GM13977 (cell line): ENCODE results near the gene CD33.

Experiments used
- DNase-seq: peaks from one replicate; pipeline ENCODE4 v3.0.0; 2012; ENCODE audit warnings: low spot score
- CTCF ChIP-seq: IDR thresholded peaks from 2 replicates; pipeline ENCODE4 v1.5.1; 2012; ENCODE audit warnings: mild to moderate bottlenecking, control low read depth; ENCODE audit not compliant: insufficient read depth; ENCODE audit errors: extremely low read depth, missing control alignments
- in situ Hi-C: fragments of 300-500 bp; cut with MboI; formaldehyde crosslinking; loops from one replicate; pipeline ENCODE4 v1.12.0; 2022; ENCODE audit warnings: low sequenced_read_pairs, low pct_unique_long_range_greater_than_20kb, mixed read lengths, inconsistent platforms; ENCODE audit not compliant: unreplicated experiment

CD33 gene

GRCh38 chr19:51224163-51224641, 678 bp upstream of the CD33 start:
- no peak for DNase-seq
- TF ChIP-seq CTCF = no peak
- in situ Hi-C loops = no loop called here

GRCh38 chr19:51226067-51226466, 1.2 kb downstream of the CD33 start:
- in situ Hi-C loops = no loop called here
- no peak for TF ChIP-seq CTCF
- no peak for DNase-seq

DNA sequence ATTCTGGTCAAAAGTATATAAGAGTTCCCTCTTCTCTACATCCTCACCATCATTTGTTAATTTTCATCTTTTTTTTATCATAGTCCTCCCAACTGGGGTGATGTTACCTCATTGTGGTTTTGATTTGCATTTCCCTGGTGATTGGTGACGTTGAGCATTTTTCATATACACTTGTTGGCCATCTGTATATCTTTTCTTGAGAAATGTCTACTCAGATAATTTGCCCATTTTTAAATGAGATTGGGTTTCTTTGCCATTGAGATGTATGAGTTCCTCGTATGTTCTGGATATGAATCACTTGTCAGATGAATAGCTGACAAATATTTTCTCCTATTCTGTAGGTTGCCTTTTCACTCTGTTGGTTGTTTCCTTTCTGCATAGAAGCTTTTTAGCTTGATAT, 2.4 kb downstream of the CD33 start:
- in situ Hi-C loops = no loop called here
- no peak for TF ChIP-seq CTCF
- DNase-seq = no peak

DNA sequence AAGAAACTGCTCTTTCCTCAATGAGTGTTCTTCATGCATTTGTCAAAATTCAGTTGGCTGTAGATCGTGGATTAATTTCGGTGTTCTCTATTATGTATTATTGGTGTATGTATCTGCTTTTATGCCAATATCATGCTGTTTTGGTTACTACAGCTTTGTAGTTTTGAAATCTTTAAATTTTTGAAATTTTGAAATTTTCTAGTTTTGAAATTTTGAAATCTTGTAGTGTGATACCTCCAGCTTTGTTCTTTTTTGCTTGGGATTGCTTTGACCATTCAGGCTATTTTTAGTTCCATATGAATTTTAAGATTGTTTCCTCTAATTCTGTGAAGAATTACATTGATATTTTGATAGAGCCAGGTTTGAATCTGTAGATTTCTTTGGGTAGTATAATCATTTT, 3.1 kb downstream of the CD33 start:
- no peak for TF ChIP-seq CTCF
- in situ Hi-C loops = no loop called here
- no peak for DNase-seq

DNA sequence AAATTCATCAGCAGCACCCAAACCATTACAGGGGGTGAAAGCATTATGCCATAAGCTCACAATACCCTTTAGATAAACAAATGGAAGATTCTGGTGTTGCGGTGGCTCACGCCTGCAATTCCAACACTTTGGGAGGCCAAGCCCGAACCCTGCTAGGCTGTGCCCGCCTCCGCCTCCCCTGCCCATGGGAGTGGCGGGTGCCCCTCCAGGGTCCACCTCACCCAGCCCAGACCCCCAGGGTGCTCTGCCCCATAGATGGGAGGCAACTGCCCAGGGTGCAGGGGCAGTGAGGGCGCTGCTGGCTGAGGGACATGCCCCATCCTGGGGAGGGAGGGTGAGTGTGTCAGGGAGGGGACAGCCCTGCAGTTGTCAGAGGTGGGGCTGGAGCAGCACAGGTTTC, 16.0 kb downstream of the CD33 start:
- in situ Hi-C loops = no loop called here
- DNase-seq = no peak
- no peak for TF ChIP-seq CTCF

- no peak for TF ChIP-seq CTCF
- in situ Hi-C loops = no loop called here
Measured at GRCh38 chr19:51242881-51243630, 18.2 kb downstream of the CD33 start.

More at GRCh38 chr19:51242881-51243630, 18.2 kb downstream of the CD33 start:
- no peak for DNase-seq
